GM21381 (cell line): ENCODE results near the gene TSEN15.
A peak's percentile ranks its signal among the peaks of the same experiment; 100 is the strongest.
"Not testable (repeated sequence)": the region's sequence is repeated elsewhere in the genome, so short reads cannot be mapped to it uniquely, and the experiment has no call there.

Experiments
- ATAC-seq: cut with Tn5 transposase; IDR thresholded peaks from one replicate; pipeline ENCODE4 v1.9.1; 2021; ENCODE audit warnings: mild to moderate bottlenecking, moderate library complexity; ENCODE audit not compliant: unreplicated experiment

Gene TSEN15

GRCh38 chr1:184031092-184031408 lies 20.5 kb upstream of the TSEN15 start:
- no peak for ATAC-seq

- ATAC-seq = no peak
These were observed 20.0 kb upstream of the TSEN15 start for GRCh38 chr1:184031409-184032107.

GRCh38 chr1:184032306-184032929 lies 19.1 kb upstream of the TSEN15 start:
- no peak for ATAC-seq

GRCh38 chr1:184032930-184033418 lies 18.6 kb upstream of the TSEN15 start:
- ATAC-seq = no peak

GRCh38 chr1:184033711-184034167 lies 17.8 kb upstream of the TSEN15 start:
- no peak for ATAC-seq

- ATAC-seq = no peak
These were observed 16.7 kb upstream of the TSEN15 start for GRCh38 chr1:184034761-184035379.

GRCh38 chr1:184035719-184036516 lies 15.6 kb upstream of the TSEN15 start:
- ATAC-seq = no peak

- peak; percentile 13 for ATAC-seq
These were observed 15.0 kb upstream of the TSEN15 start for GRCh38 chr1:184036517-184036949.

- no peak for ATAC-seq
These were observed 13.5 kb upstream of the TSEN15 start for GRCh38 chr1:184037849-184038591.

- ATAC-seq = no peak
These were observed 12.4 kb upstream of the TSEN15 start for GRCh38 chr1:184039126-184039525.

- no peak for ATAC-seq
These were observed 9.8 kb upstream of the TSEN15 start for GRCh38 chr1:184041731-184042130.

- not testable (repeated sequence) for ATAC-seq
These were observed 8.2 kb upstream of the TSEN15 start for GRCh38 chr1:184043315-184043714.

- no peak for ATAC-seq
These were observed 6.7 kb upstream of the TSEN15 start for GRCh38 chr1:184044603-184045376.

- ATAC-seq = not testable (repeated sequence)
These were observed 4.0 kb upstream of the TSEN15 start for GRCh38 chr1:184047541-184047940.

- ATAC-seq = no peak
These were observed 2.8 kb upstream of the TSEN15 start for GRCh38 chr1:184048561-184049240.

GRCh38 chr1:184049291-184049690 lies 2.2 kb upstream of the TSEN15 start:
- ATAC-seq = no peak

GRCh38 chr1:184049836-184050468 lies 1.6 kb upstream of the TSEN15 start:
- no peak for ATAC-seq

GRCh38 chr1:184050636-184051035 lies 894 bp upstream of the TSEN15 start:
- no peak for ATAC-seq

GRCh38 chr1:184051138-184051484 lies 419 bp upstream of the TSEN15 start:
- ATAC-seq = no peak
